GM18505 (cell line): Measurements from ENCODE around the gene MYO1E.
"Not testable (repeated sequence)": the region's sequence is repeated elsewhere in the genome, so short reads cannot be mapped to it uniquely, and the experiment has no call there.

Experiments used
- ATAC-seq: cut with Tn5 transposase; IDR thresholded peaks from one replicate; pipeline ENCODE4 v1.9.1; 2021; ENCODE audit not compliant: unreplicated experiment
- POLR2A ChIP-seq: IDR thresholded peaks from 4 replicates; pipeline ENCODE4 v1.6.1; 2011; ENCODE audit warnings: borderline replicate concordance; ENCODE audit not compliant: insufficient read depth, insufficient read length; ENCODE audit errors: extremely low read depth

The MYO1E gene

DNA sequence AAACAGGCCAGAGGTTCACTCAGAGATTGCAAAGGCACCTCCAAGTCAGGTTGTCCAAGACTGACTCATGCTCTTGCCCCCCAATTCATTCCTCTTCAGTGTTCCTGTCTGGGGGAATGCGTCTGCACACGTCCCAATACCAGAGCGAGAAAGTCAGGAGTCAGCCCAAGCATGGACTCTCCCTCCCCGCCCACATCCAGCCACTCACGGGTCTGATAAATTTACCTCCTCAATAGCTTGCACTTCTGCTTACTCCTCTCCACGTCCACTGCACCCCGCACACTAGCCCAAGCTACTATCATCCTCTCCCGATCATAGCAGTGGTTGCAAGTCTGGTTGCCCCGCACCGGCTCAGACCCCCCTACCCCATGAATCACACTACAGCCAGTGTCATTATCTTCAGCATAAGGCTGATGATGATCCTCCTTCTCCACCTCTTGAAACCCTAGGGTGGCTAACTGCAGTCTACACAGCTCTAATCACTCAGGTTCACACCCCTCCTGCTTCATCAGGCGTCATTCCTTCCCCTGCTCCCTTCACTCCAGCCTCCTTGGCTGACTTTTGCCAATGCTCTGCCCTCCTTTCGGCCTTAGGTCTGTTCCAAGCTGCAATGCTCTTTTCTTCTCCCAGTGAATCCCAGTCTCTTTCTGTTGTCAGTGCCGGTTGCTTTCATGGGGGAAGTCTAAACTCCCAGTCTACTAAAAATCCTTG is 27.6 kb upstream of the MYO1E start:
- TF ChIP-seq POLR2A = no peak
- ATAC-seq = no peak

DNA sequence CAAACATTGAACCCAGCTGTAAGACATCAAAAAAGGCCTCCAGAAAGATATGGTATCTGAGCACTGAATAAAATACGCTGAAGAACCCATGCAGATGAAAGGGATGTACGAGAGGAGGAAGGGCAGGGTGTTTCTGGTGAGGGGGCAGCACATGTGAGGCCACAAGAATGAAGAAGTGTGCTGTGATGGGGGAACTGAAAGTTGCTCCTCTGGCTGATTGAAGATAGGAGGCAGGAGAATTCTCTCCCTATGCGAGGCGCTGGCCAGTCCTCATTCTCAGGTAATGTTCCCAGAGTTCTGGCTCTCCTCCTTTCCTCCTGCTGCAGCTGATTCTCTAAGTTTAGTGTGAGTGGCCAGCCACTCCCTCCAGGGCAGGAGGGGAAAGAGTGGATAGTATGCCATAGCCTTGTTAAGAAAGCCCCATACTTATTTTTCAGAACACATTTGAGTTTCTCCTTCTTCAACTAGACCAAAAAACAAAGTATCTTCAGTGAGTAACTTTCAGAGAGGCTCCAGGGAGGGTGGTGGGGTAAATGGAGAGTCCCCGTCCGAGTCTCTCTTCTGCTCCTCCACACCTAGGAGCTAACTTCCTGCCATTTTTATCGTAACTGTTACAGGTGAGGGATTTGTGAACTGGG is 26.9 kb upstream of the MYO1E start:
- peak; percentile 37 for TF ChIP-seq POLR2A
- peak; percentile 81 for ATAC-seq

DNA sequence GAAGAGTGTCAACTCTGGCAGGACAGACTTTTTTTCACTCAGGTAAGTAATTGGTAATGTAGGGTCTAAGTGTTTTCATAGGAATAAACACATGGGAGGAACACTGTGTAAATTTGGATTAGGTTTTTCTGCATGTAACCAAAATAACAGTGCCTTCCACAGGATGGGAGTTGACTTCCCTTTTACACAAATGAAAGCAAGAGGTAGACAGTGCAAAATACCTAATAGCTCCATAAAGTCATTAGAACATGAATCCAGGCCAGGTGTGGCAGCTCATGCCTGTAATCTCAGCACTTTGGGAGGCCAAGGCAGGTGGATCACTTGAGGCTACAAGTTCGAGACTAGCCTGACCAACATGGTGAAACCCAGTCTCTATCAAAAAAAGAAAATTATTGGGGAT is 25.5 kb upstream of the MYO1E start:
- TF ChIP-seq POLR2A = no peak
- no peak for ATAC-seq

DNA sequence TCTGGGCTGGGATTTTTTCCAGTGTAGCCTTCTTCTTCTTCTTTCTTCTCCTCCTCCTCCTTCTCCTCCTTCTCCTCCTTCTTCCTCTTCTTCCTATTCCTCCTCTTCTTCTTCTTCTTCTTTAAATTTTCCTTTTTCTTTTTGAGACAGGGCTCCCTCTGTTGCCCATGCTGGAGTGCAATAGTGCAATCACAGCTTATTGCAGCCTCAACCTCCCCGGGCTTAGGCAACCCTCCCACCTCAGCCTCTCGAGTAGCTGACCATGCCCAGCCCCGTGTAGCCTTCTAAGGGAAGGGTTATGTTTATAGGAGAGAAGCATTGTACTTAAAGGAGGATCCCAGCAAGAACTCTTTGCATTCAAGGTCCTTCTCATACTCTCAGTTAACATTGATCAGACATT is 24.0 kb upstream of the MYO1E start:
- TF ChIP-seq POLR2A = no peak
- no peak for ATAC-seq

DNA sequence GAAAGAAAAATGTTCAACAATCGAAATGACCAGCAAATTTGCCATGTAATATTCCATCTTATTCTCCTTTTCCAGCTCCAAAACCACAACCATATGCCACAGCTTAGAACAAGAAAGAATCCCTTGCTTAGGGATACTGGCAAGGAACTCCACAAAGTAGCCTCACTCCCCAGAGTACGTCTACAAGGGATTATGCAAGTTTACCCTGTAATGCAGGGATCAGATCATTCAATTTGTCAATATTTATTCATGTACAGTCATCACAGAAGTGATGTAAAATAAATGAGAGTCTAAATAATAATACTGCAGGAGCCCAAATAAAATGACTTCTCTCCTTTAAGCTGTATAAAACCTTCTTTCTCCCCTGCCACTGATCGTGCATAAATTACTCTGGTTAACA is 23.5 kb upstream of the MYO1E start:
- ATAC-seq = no peak
- no peak for TF ChIP-seq POLR2A

DNA sequence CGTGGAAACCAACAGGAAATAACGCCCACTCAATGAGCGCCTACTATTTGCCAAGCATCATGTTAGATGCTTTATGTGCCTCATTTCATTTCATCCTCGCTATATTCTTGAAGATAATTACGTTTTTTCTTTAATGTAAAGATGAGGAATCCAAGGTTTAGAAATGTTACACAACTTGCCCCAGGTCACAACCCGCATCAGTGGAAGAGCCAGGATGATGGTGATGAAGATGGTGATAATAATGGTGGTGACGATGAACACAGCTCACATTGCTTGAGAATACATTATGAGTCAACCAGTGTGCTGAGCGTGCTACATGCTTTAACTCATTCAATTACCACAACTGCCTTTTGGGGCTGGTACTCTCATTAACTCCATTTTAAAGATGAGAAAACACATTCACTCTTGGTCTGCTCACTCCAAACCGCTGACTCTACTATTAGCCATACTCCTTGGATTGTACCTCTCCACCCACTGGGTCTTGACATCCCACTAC is 21.5 kb upstream of the MYO1E start:
- TF ChIP-seq POLR2A = no peak
- ATAC-seq = no peak

DNA sequence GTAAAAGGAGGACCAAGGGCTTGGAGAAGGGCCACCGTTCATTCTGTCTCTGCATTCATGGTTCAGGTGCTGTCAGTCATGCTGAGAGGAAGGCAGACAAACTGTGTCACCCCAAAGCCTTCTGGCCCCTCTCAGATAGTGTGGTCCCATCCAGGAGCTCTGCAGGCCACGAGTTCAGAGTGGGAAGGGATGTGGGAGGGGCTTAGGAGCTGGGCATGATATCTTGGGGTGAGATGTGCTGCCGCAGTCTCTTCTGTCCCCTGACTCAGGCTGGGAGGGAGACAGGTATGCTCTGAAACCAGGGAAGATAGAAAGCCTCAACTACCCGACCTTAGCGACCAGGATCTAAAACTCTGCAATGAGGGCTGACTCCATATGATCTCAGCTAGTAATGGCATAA is 19.6 kb upstream of the MYO1E start:
- no peak for ATAC-seq
- no peak for TF ChIP-seq POLR2A

DNA sequence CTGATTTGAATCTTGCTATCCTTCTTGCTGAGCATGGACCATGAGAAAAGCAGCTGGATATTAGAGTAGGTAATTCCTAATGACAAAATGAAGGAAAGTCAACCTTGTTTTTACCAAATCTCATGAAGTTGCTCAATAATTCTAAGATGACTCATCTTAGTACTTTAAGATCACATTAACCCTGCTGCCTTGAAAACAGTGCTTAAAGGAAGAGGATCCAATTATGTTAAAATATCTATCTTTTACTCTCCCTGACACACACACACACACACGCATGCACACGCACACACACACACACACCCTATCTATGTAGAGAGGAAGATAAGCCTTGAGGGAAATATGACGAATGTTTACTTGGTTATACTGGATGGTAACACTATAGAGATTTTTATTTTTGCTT is 16.0 kb upstream of the MYO1E start:
- ATAC-seq = no peak

DNA sequence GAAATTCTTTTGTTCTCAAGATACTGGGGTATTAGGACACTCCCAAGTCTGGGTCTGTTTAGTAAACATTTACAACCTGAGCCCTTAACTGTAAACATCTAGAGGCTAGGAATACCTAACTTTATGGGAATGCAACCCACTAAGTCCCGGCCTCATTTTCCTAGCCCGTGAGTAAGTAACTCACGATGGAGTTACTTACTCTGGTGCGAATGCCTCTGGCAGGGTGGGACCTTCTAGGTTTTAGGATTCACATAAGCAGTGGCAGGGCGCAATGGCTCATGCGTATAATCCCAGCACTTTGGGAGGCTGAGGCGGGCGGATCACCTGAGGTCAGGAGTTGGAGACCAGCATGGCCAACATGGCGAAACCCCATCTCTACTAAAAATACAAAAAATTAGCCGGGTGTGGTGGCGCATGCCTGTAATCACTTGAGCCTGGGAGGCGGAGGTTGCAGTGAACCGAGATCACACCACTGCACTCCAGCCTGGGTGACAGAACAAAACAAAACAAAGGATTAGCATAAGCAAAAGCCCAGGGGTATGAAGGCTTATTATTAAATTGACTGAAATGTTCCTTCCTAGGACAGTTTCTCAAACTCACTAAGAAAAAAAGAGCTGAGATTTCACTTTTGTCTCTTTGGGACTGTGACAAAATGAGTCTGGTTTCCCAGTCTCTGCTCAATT is 14.7 kb upstream of the MYO1E start:
- ATAC-seq = not testable (repeated sequence)

More for the DNA sequence above, 16.0 kb upstream of the MYO1E start:
- no peak for TF ChIP-seq POLR2A

DNA sequence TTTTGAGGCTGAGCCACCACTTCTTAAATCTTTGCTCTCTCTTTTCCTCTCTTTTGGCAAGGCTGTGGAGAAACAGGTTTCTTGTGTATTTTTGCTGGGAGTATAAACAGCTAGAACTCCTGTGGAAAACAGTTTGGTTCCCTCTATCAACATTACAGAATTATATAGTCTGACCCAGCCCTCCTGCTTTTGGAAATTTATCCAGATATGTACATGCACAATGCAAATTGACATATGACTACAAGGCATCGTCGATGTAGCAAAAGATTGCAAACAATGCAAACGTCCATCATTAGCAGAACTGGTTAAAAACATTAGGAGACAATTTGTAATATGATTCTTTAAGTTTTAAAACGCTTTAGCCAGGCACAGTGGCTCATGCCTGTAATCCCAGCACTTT is 12.5 kb upstream of the MYO1E start:
- ATAC-seq = no peak

DNA sequence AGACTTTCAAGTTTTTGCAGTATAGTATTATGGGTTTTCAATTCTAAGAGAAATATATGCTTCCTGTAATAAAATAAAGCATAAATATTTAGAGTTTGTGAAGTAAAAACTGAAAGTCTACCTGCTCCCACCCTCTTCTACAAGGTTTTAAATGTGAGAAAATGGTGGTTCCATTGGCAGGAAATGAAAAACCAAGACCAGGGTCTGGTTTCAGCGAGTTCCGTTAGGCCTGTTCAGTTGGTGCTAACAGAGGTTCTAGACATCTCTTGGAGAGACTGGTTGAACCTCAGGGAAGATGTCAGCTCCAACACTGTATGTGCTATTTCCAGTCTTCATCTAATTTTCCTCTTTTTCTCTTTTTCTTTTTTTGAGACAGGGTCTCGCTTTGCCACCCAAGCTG is 11.8 kb upstream of the MYO1E start:
- ATAC-seq = no peak
- TF ChIP-seq POLR2A = no peak

More for the DNA sequence above, 12.5 kb upstream of the MYO1E start:
- TF ChIP-seq POLR2A = no peak

DNA sequence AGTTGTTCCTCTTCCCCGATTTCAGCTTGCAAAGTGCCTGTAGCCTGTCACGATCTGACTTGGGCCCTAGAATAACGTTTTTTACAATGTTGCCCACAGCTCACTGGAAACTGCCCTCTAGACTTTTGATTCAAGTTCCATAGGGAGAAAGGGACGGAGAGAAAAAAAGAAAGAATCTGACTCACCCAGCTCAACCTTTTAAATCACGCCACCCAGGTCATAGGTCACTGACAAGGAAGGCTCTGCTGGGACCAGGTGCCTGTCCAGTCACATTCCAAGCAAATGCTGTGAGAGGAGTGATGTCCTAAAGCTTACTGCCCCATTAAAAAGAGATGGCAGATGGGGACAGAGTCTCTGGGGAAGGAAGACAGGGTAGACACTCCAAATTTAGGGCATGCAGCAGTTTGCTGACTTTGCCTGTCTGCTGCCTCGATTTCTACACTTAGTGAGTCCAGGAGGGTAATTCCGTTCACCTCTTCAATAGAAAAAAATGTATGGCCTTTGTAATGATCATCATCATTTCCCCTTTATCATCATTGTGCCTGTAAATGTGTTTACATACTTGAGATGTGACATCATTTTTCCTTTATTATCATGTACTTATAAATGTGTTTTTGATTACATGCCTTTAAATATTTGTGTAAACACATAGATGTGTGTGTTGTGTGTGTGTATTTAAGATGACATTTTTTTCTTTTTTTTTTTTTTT is 8.4 kb upstream of the MYO1E start:
- ATAC-seq = no peak
- TF ChIP-seq POLR2A = no peak

DNA sequence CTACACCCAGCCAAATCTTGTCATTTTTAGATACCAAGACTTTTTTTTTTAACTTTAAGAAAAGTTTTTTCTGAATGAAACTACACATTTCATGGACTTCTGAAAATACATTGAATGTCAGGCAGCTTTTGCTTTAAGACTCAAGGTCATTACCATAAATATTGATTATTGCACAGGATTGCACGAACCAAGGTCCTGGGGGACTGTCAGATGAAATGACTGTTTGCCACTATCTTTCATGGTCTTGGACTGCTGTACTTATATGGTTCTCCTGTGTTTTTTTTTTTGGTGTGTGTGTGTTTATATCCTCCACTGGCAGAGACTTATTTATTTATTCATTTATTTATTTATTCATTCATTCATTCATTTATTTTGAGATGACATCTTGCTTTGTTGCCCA is 6.9 kb upstream of the MYO1E start:
- no peak for TF ChIP-seq POLR2A
- no peak for ATAC-seq
